H9 (cell line): ENCODE data around the gene ERO1B. TPM values are rescaled to one million over a fixed set of nuclear protein-coding genes. Genes with fewer than 3 reads are reported as not detected.

ENCODE experiments used
- DNase-seq: peaks from one replicate; pipeline ENCODE4 v3.0.0-alpha.2; 2017
- H2AFZ ChIP-seq: one replicate; pipeline ENCODE4 v1.6.1; 2013; ENCODE audit warnings: mild to moderate bottlenecking, low read length, control low read depth, moderate library complexity
- H2AK5ac ChIP-seq: 2 replicates; pipeline ENCODE4 v1.6.1; 2013; ENCODE audit warnings: low read length, control low read depth, mixed read lengths; ENCODE audit not compliant: insufficient read length
- H2BK120ac ChIP-seq: one replicate; pipeline ENCODE4 v1.6.1; 2013; ENCODE audit warnings: low read depth, mild to moderate bottlenecking, low read length, control low read depth, inconsistent platforms; ENCODE audit not compliant: poor library complexity, severe bottlenecking
- H2BK12ac ChIP-seq: 2 replicates; pipeline ENCODE4 v1.6.1; 2013; ENCODE audit warnings: low read length, control low read depth, mixed read lengths, low read depth; ENCODE audit not compliant: insufficient read length
- H2BK15ac ChIP-seq: 2 replicates; pipeline ENCODE4 v1.6.1; 2013; ENCODE audit warnings: low read depth, low read length, control low read depth
- H2BK20ac ChIP-seq: one replicate; pipeline ENCODE4 v1.6.1; 2013; ENCODE audit warnings: low read depth, mild to moderate bottlenecking, low read length, control low read depth, inconsistent platforms; ENCODE audit not compliant: poor library complexity, severe bottlenecking
- H2BK5ac ChIP-seq: 2 replicates; pipeline ENCODE4 v1.6.1; 2013; ENCODE audit warnings: low read length, control low read depth, mixed read lengths; ENCODE audit not compliant: insufficient read length
- H3K14ac ChIP-seq: 2 replicates; pipeline ENCODE4 v1.6.1; 2013; ENCODE audit warnings: low read length, control low read depth; ENCODE audit not compliant: insufficient read depth
- H3K18ac ChIP-seq: 2 replicates; pipeline ENCODE4 v1.6.1; 2013; ENCODE audit warnings: low read depth, mild to moderate bottlenecking, mixed read lengths, low read length, control low read depth; ENCODE audit not compliant: insufficient read length
- H3K23ac ChIP-seq: 2 replicates; pipeline ENCODE4 v1.6.1; 2013; ENCODE audit warnings: low read length, control low read depth, mixed read lengths, low read depth; ENCODE audit not compliant: insufficient read length
- H3K23me2 ChIP-seq: 2 replicates; pipeline ENCODE4 v1.6.1; 2013; ENCODE audit warnings: low read depth, mild to moderate bottlenecking, mixed read lengths, low read length, control low read depth; ENCODE audit not compliant: insufficient read length, poor library complexity, severe bottlenecking
- H3K27ac ChIP-seq: 2 replicates; pipeline ENCODE4 v1.5.1; 2013; ENCODE audit warnings: low read length, control low read depth, mixed read lengths, low read depth; ENCODE audit not compliant: insufficient read length
- H3K27me3 ChIP-seq: 2 replicates; pipeline ENCODE4 v1.6.1; 2013; ENCODE audit warnings: low read length, control low read depth, inconsistent platforms; ENCODE audit not compliant: insufficient read depth
- H3K4ac ChIP-seq: 2 replicates; pipeline ENCODE4 v1.6.1; 2013; ENCODE audit warnings: low read depth, mild to moderate bottlenecking, control low read depth, inconsistent platforms, low read length, moderate library complexity
- H3K4me1 ChIP-seq: 2 replicates; pipeline ENCODE4 v1.6.1; 2013; ENCODE audit warnings: low read length, control low read depth, inconsistent platforms; ENCODE audit not compliant: insufficient read depth
- H3K4me2 ChIP-seq: 2 replicates; pipeline ENCODE4 v1.6.1; 2013; ENCODE audit warnings: low read length, control low read depth, mixed read lengths; ENCODE audit not compliant: insufficient read length, insufficient read depth
- H3K56ac ChIP-seq: 2 replicates; pipeline ENCODE4 v1.6.1; 2013; ENCODE audit warnings: low read depth, mild to moderate bottlenecking, mixed read lengths, low read length, control low read depth; ENCODE audit not compliant: insufficient read length
- H3K79me1 ChIP-seq: 2 replicates; pipeline ENCODE4 v1.6.1; 2013; ENCODE audit warnings: low read depth, mild to moderate bottlenecking, moderate library complexity, low read length, control low read depth, inconsistent platforms; ENCODE audit not compliant: insufficient read depth, poor library complexity, severe bottlenecking
- H3K79me2 ChIP-seq: 2 replicates; pipeline ENCODE4 v1.6.1; 2013; ENCODE audit warnings: low read length, control low read depth, inconsistent platforms; ENCODE audit not compliant: insufficient read depth
- H3K9ac ChIP-seq: 2 replicates; pipeline ENCODE4 v1.6.1; 2013; ENCODE audit warnings: low read length, control low read depth, mixed read lengths; ENCODE audit not compliant: insufficient read length; ENCODE audit errors: extremely low read depth
- H3K9me3 ChIP-seq: one replicate; pipeline ENCODE4 v1.6.1; 2013; ENCODE audit warnings: low read depth, low read length, inconsistent platforms; ENCODE audit not compliant: control insufficient read depth
- H3T11ph ChIP-seq: one replicate; pipeline ENCODE4 v1.6.1; 2013; ENCODE audit warnings: mild to moderate bottlenecking, low read length, control low read depth, inconsistent platforms
- H4K20me1 ChIP-seq: one replicate; pipeline ENCODE4 v1.6.1; 2013; ENCODE audit not compliant: control insufficient read depth, insufficient read length, insufficient read depth
- H4K5ac ChIP-seq: 2 replicates; pipeline ENCODE4 v1.6.1; 2013; ENCODE audit warnings: low read depth, mild to moderate bottlenecking, mixed read lengths, low read length, control low read depth; ENCODE audit not compliant: insufficient read length
- H4K8ac ChIP-seq: replicated peaks from 2 replicates; pipeline ENCODE4 v1.6.1; 2013; ENCODE audit warnings: low read length, control low read depth, mixed read lengths, low read depth; ENCODE audit not compliant: insufficient read length
- H4K91ac ChIP-seq: 2 replicates; pipeline ENCODE4 v1.6.1; 2013; ENCODE audit warnings: low read depth, mild to moderate bottlenecking, moderate library complexity, mixed read lengths, low read length, control low read depth; ENCODE audit not compliant: insufficient read length
- H3K27ac Mint-ChIP-seq, 3 experiments: 2 replicates in 2 of 3; 3 replicates in 1 of 3; pipeline ENCODE4 v1.8.0; 2020 to 2021; ENCODE audit warnings: mixed read lengths in 3 of 3, mild to moderate bottlenecking in 1 of 3, moderate library complexity in 1 of 3
- H3K27me3 Mint-ChIP-seq: 2 replicates; pipeline ENCODE4 v1.8.0; 2021; ENCODE audit warnings: low read depth, mild to moderate bottlenecking, moderate library complexity, mixed read lengths
- H3K36me3 Mint-ChIP-seq, 3 experiments: 2 replicates in 2 of 3; 3 replicates in 1 of 3; pipeline ENCODE4 v1.8.0; 2020 to 2021; ENCODE audit warnings: low read depth in 3 of 3, mixed read lengths in 3 of 3; ENCODE audit not compliant: insufficient read depth in 1 of 3
- H3K4me1 Mint-ChIP-seq, 2 experiments: 2 replicates each; pipeline ENCODE4 v1.8.0; 2020; ENCODE audit warnings: mixed read lengths in 2 of 2
- H3K4me3 Mint-ChIP-seq, 2 experiments: 2 replicates in 1 of 2; 3 replicates in 1 of 2; pipeline ENCODE4 v1.8.0; 2020 to 2021; ENCODE audit warnings: mild to moderate bottlenecking in 2 of 2, mixed read lengths in 2 of 2, moderate library complexity in 1 of 2
- H3K9me3 Mint-ChIP-seq, 2 experiments: 2 replicates in 1 of 2; 3 replicates in 1 of 2; pipeline ENCODE4 v1.8.0; 2020; ENCODE audit warnings: mild to moderate bottlenecking in 2 of 2, mixed read lengths in 2 of 2, moderate library complexity in 1 of 2
- WGBS: extraction: QIAGEN DNeasy Blood & Tissue Kit; methylation state at CpG from one replicate; pipeline ENCODE4 v1.1.7; 2013; ENCODE audit warnings: missing lambda C conversion rate, low lambda C conversion rate, mixed read lengths; ENCODE audit not compliant: insufficient read length; ENCODE audit errors: extremely low coverage; 5-methylcytosine and 5-hydroxymethylcytosine counted together
- total RNA-seq: library from RNA; stranded (reverse); gene quantifications from 2 replicates; pipeline ENCODE4 v1.2.1, GENCODE V29; 2021
- TF ChIP-seq, protein P1 (sequence below): fragments of 200-600 bp; sonication (generic); conservative IDR thresholded peaks from 3 replicates; pipeline ENCODE4 v1.8.0; 2021; ENCODE audit warnings: antibody characterized with exemption, mild to moderate bottlenecking

Gene ERO1B
- total RNA-seq, 1 experiment from 2014 or later = 1.5 TPM

DNA sequence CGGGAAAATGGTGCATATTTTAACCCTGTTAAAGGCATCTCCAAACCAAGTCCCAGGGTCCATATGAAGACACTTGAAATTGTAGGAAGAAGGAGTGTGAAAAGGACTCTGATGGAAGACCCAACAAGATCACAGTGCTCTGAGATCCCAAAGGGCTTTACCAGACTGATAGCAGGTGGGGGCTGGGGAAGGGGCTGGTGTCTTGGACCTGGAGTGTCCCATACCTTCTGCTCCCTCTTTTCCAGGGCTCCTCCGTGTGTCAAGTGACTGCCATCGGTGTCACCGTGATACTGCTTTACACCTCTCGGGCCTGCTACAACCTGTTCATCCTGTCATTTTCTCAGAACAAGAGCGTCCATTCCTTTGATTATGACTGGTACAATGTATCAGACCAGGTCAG is 102.1 kb downstream of the ERO1B start:
- Histone ChIP-seq H3K4me1 (no peaks in the 10 kb centered on the region), H3K18ac (no peak overlapping the region), H2AFZ (no peak overlapping the region), H2BK12ac (no peak overlapping the region), H4K20me1 (no peaks in the 10 kb centered on the region), H3K4ac (no peak overlapping the region), H3K79me1 (no peaks in the 10 kb centered on the region), H2BK20ac (no peak overlapping the region), H3T11ph (no peak overlapping the region), H3K9me3 (no peaks in the 10 kb centered on the region), H2BK5ac (no peak overlapping the region), H3K14ac (no peak overlapping the region), H3K9ac (no peak overlapping the region), H2BK15ac (no peak overlapping the region), H3K27me3 (no peaks in the 10 kb centered on the region), H3K4me2 (no peak overlapping the region), H3K27ac (no peak overlapping the region), H2BK120ac (no peak overlapping the region), H4K8ac (no peak overlapping the region), H4K5ac (no peak overlapping the region), H2AK5ac (no peak overlapping the region), H4K91ac (no peak overlapping the region), H3K23ac (no peak overlapping the region), H3K79me2 (no peaks in the 10 kb centered on the region), H3K56ac (no peak overlapping the region), H3K23me2 (no peaks in the 10 kb centered on the region)
- H3K27ac Mint-ChIP-seq = 0 out of 7 replicates have a peak overlapping the region, but pooled peaks of 1 of the 3 experiments have one; percentile 92
- no peak overlapping the region for H3K4me3 Mint-ChIP-seq
- H3K36me3 Mint-ChIP-seq = peaks cover 0 to 12% (median 7%) of the 10 kb centered on the region in 3 experiments; a peak in 3 of 7 replicates
- no CpG with 5 or more reads among the region's 6 CpGs for WGBS
- DNase-seq = no peak
- peaks cover 0 to 10% of the 10 kb centered on the region in 2 experiments; a peak in 3 of 4 replicates for H3K4me1 Mint-ChIP-seq
- no peaks in the 10 kb centered on the region for H3K27me3 Mint-ChIP-seq
- TF ChIP-seq, protein P1, sequence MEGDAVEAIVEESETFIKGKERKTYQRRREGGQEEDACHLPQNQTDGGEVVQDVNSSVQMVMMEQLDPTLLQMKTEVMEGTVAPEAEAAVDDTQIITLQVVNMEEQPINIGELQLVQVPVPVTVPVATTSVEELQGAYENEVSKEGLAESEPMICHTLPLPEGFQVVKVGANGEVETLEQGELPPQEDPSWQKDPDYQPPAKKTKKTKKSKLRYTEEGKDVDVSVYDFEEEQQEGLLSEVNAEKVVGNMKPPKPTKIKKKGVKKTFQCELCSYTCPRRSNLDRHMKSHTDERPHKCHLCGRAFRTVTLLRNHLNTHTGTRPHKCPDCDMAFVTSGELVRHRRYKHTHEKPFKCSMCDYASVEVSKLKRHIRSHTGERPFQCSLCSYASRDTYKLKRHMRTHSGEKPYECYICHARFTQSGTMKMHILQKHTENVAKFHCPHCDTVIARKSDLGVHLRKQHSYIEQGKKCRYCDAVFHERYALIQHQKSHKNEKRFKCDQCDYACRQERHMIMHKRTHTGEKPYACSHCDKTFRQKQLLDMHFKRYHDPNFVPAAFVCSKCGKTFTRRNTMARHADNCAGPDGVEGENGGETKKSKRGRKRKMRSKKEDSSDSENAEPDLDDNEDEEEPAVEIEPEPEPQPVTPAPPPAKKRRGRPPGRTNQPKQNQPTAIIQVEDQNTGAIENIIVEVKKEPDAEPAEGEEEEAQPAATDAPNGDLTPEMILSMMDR = no peak
- no peaks in the 10 kb centered on the region for H3K9me3 Mint-ChIP-seq
